Gastrocnemius medialis (tissue), 4 donors: ENCODE measurements around the gene GHRHR.

Source experiments
- CTCF ChIP-seq, 5 experiments: fragments of 450-650 bp in 3 of 5; fragments of 200-600 bp in 2 of 5; sonication (generic) in 2 of 5; IDR thresholded peaks in 4 of 5; conservative IDR thresholded peaks in 1 of 5; 1 replicate in 4 of 5; 2 replicates in 1 of 5; pipeline ENCODE4 v1.5.1; 2016 to 2019; ENCODE audit warnings: antibody characterized with exemption in 5 of 5, mild to moderate bottlenecking in 3 of 5, moderate library complexity in 3 of 5
- POLR2A ChIP-seq, 2 donors: fragments of 450-650 bp; IDR thresholded peaks; one replicate each; pipeline ENCODE4 v1.6.1; 2017; ENCODE audit warnings: antibody characterized with exemption in 2 of 2, mild to moderate bottlenecking in 2 of 2, moderate library complexity in 2 of 2

- TF ChIP-seq CTCF (IDR thresholded peaks at IDR 0.05 in 4 of 5, conservative IDR thresholded peaks at IDR 0.05 in 1 of 5) (no peak), POLR2A (IDR thresholded peaks at IDR 0.05) (no peak)
Measured at GRCh38 chr7:30986738-30987137, 23.0 kb downstream of the GHRHR start.
